GM19438 (cell line): ENCODE results near the gene SH3GLB1.
"Not testable (repeated sequence)": the region's sequence is repeated elsewhere in the genome, so short reads cannot be mapped to it uniquely, and the experiment has no call there.

Experiments used
- ATAC-seq: cut with Tn5 transposase; IDR thresholded peaks from one replicate; pipeline ENCODE4 v1.9.1; 2021; ENCODE audit warnings: low read depth; ENCODE audit not compliant: unreplicated experiment

SH3GLB1 gene

GRCh38 chr1:86704458-86704971, at the start of gene SH3GLB1:
SH3GLB1 (plus strand) TSS chr1:86704576; CDS start chr1:86704900, 324 bp downstream.
- ATAC-seq = peak; percentile 84

DNA sequence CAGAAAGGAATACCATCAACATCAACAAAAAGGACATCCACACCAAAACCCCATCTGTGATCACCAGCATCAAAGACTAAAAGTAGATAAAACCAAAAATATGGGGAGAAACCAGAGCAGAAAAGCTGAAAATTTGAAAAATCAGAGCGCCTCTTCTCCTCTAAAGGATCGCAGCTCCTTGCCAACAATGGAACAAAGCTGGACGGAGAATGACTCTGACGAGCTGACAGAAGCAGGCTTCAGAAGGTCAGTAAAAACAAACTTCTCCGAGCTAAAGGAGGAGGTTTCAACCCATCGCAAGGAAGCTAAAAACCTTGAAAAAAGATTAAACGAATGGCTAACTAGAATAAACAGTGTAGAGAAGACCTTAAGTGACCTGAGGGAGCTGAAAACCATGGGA, 46.0 kb upstream of the SH3GLB1 start:
- ATAC-seq = not testable (repeated sequence)

GRCh38 chr1:86666368-86666767, 38.0 kb upstream of the SH3GLB1 start:
- no peak for ATAC-seq

DNA sequence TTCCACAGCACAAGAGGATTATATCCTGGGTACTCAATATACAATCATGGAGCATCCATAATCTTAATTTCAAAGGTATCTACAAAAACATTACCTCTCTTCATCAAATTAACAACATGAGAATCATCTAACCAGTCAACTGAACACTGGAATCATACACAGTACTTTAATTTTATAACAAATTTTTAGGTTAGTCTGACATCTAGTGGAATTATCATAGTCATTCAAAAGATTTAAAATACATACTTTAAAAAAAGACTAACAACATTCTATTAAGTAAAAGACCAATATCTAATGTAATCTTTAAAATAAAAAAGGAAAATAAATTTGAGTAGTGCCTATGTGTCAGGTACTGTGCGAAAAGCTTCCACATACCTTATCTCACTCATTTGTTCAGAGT, 16.8 kb upstream of the SH3GLB1 start:
- ATAC-seq = no peak

GRCh38 chr1:86692641-86693040, 11.7 kb upstream of the SH3GLB1 start:
- ATAC-seq = no peak

GRCh38 chr1:86695400-86695799, 9.0 kb upstream of the SH3GLB1 start:
- ATAC-seq = no peak

- ATAC-seq = no peak
Observed at GRCh38 chr1:86696522-86696921, 7.9 kb upstream of the SH3GLB1 start.

DNA sequence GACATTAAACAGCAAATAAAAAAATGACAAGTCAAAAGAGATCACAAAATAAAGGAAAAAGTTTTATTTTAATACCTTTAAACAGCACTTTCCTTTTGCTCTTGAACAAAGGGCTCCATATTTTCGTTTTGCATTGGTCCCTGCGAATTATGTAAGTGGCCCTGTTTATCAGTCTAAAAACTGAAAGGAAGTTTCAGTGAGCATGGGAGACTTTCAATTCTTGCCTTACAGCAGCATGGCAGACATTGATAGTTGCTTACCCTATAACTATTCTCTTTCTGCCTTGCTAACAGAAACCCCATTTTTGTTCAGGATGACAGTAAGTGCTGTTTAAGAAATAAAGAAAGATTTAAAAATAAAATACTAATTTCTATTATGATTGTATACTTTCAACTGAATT, 5.2 kb upstream of the SH3GLB1 start:
- no peak for ATAC-seq

GRCh38 chr1:86701731-86702130, 2.6 kb upstream of the SH3GLB1 start:
- no peak for ATAC-seq

GRCh38 chr1:86702954-86703494, 1.4 kb upstream of the SH3GLB1 start:
- ATAC-seq = not testable (repeated sequence)

- ATAC-seq = peak; percentile 35
Observed at GRCh38 chr1:86703696-86704457, 499 bp upstream of the SH3GLB1 start.

DNA sequence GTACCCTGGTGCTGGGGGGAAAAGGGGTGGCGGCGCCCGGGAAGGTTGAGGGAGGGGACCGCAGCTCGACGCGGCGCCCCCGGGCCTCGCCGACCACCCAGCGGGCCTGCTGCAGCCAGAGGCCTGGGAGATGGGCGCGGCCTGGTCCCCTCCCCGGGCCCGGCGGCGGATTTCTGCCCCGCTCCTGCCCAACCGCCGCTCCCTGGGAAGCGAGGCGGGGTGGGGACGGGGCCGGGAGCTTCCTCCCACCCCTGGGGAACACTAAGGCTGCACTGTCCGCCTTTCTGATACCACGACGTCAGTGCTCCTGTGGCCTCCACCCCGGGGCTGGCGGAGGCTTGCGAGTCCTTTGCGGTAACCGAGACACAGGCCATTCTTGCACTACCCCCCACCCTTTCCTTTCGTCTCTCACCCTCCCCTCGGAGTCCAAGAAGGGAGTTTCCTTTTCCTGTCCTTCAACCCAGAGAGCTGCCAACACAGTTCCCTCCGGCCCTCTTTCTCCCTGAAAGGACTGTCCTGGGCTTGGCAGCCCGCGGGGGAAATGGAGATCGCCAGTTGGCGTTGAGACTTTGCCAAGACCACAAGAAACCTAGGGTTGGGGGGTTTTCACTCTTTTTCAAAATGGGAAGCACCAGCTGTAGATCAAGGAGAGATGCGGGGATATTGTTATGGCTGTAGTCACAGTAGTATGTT, 742 bp downstream of the SH3GLB1 start:
- peak; percentile 41 for ATAC-seq

- no peak for ATAC-seq
Observed at GRCh38 chr1:86705665-86705985, 1.2 kb downstream of the SH3GLB1 start.

DNA sequence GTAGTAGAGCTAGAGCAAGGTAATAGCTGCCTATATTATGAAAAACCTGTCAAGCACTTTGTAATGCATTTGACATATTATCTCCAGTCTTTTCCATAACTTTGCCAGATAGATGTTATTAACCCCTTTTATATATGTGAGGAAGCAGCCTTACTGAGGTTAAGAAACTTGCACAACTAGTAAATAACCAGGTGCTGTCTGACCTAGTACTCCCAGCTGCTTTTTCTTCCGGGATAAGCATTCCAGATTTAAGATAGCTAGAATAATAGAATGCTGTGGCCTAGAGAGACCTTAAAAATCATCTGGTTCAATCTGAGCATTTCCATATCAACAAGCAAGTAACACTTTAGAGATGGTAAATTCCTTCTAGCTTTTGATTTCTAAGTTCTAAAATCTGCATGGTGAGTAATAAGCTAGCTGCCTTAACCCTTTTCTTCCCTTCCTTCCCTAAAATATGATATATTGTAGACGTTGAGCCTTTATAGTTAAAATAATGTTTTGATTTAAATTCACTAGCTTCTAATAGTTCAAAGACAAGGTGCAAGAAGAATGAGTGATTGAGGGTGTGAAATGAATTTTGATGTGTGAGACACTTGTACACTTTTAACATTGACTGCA, 1.8 kb downstream of the SH3GLB1 start:
- ATAC-seq = no peak

- ATAC-seq = no peak
Observed at GRCh38 chr1:86708920-86709319, 4.5 kb downstream of the SH3GLB1 start.

GRCh38 chr1:86712088-86712860, 7.9 kb downstream of the SH3GLB1 start:
- no peak for ATAC-seq

DNA sequence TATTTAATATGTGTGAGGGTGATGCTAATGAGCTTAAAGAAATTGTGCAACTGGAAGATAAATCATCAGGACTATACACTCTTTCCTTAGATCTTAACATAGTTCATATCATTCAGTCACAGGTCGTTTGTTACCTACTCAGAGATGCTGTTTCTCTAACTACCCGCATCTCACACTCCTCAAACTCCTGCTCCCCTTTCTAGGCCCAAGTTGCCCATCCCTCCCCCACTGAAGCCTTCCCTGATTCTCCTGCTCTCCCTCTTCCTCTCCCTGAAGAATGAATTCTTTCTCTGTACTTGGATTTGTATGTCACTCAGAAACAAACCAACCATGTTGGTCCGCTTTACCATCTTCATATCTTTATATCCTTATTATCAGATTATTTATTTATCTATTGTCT, 9.1 kb downstream of the SH3GLB1 start:
- no peak for ATAC-seq

GRCh38 chr1:86714159-86714558, 9.8 kb downstream of the SH3GLB1 start:
- no peak for ATAC-seq

- no peak for ATAC-seq
Observed at GRCh38 chr1:86714561-86715244, 10.3 kb downstream of the SH3GLB1 start.

- no peak for ATAC-seq
Observed at GRCh38 chr1:86718786-86719185, 14.4 kb downstream of the SH3GLB1 start.
